Measurements from ENCODE around the gene RSPH10B.
"Not testable (repeated sequence)": the region's sequence is repeated elsewhere in the genome, so short reads cannot be mapped to it uniquely, and the experiment has no call there.

The RSPH10B gene

GRCh38 chr7:5970347-5970911, at the start of gene RSPH10B:
TSS of gene RSPH10B (minus strand) at chr7:5970689. CDS start at chr7:5967116, 3,573 bp downstream.
- DNase-seq (ENCODE audit: extremely low read depth, low read depth); H3K4me3 ChIP-seq (replicated peaks; ENCODE audit: low read depth, low read length): not testable (repeated sequence)

DNA sequence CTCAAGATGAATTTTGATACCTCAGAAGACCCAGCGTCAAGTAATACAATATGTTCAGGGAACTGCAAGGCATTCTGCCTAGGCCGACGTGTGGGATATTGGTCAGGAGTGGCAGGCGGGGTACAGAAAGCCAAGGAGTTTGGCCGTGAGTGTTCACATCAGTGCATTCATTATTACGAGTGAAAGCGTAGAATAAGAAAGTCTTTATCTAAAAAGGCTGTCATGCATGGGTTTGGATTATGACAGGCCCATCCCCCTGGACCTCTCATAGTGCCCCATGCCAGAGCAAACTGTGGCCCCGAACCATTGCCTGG, 46.1 kb upstream of the RSPH10B start:
- TF ChIP-seq, protein P1, sequence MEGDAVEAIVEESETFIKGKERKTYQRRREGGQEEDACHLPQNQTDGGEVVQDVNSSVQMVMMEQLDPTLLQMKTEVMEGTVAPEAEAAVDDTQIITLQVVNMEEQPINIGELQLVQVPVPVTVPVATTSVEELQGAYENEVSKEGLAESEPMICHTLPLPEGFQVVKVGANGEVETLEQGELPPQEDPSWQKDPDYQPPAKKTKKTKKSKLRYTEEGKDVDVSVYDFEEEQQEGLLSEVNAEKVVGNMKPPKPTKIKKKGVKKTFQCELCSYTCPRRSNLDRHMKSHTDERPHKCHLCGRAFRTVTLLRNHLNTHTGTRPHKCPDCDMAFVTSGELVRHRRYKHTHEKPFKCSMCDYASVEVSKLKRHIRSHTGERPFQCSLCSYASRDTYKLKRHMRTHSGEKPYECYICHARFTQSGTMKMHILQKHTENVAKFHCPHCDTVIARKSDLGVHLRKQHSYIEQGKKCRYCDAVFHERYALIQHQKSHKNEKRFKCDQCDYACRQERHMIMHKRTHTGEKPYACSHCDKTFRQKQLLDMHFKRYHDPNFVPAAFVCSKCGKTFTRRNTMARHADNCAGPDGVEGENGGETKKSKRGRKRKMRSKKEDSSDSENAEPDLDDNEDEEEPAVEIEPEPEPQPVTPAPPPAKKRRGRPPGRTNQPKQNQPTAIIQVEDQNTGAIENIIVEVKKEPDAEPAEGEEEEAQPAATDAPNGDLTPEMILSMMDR (IDR thresholded peaks at IDR 0.05; ENCODE audit: low read depth, low read length, missing control alignments) = no peak
- DNase-seq (ENCODE audit: extremely low read depth, low read depth) = no peak
- no peak overlapping the region for H3K4me3 ChIP-seq (replicated peaks; ENCODE audit: low read depth, low read length)

- TF ChIP-seq, protein P1 (IDR thresholded peaks at IDR 0.05; ENCODE audit: low read depth, low read length, missing control alignments) = no peak
- DNase-seq (ENCODE audit: extremely low read depth, low read depth) = no peak
- H3K4me3 ChIP-seq (replicated peaks; ENCODE audit: low read depth, low read length) = no peak overlapping the region
Measured at GRCh38 chr7:6015917-6016652, 45.6 kb upstream of the RSPH10B start.

DNA sequence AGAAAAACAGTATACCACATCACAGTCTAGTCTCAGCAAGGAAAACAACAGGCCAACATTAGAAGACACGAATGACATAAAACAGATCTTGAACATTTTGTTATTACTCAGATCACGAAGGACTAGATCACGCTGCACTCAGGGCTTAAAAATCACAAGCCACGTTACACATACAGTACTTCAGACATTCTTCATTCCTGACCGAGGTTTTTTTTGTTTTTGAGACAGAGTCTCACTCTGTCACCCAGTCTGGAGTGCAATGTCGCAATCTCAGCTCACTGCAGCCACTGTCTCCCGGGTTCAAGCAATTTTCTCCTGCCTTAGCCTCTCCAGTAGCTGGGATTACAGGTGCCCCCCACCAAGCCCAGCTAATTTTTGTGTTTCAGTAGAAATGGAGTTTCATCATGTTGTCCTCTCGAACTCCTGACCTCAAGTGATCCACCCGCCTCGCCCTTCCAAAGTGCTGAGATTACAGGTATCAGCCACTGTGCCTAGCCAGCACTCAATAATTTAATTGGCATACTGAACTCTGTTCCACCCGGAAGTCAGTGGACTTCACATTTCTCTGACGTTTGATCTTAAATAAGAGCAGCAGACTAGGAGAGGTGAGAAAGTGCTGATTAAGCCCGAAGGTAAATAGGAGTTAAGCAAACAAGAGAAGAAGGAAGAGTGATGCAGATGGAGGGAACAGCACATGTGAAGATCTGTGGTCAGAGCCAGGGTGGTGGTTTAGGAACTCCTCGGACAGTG, 42.0 kb upstream of the RSPH10B start:
- H3K4me3 ChIP-seq (replicated peaks; ENCODE audit: low read depth, low read length) = no peak overlapping the region
- TF ChIP-seq, protein P1 (IDR thresholded peaks at IDR 0.05; ENCODE audit: low read depth, low read length, missing control alignments) = no peak
- DNase-seq (ENCODE audit: extremely low read depth, low read depth) = no peak

DNA sequence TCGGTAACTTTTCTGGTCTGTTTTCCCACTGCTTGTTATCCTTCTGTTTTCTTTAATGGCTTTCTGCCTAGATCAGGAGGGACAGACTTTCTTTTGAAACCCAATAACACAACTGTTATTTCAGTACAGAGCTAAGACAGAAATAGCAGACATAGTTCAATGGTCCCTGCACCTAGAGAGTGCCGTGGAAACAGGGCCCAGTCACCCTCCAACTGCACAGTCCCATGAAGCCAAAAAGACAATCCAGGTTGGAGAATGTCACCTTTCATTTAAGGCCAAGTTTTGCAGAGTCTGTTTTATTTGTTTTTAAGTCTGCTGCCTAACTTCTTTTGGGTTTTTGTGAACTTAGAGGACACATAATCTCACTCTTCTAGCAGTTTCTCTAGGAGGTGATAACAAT, 41.1 kb upstream of the RSPH10B start:
- TF ChIP-seq, protein P1 (IDR thresholded peaks at IDR 0.05; ENCODE audit: low read depth, low read length, missing control alignments) = no peak
- no peak overlapping the region for H3K4me3 ChIP-seq (replicated peaks; ENCODE audit: low read depth, low read length)
- no peak for DNase-seq (ENCODE audit: extremely low read depth, low read depth)

GRCh38 chr7:6010370-6010769, 39.9 kb upstream of the RSPH10B start:
- DNase-seq (ENCODE audit: extremely low read depth, low read depth) = not testable (repeated sequence)
- peak overlapping the region; percentile 75 for H3K4me3 ChIP-seq (replicated peaks; ENCODE audit: low read depth, low read length)

DNA sequence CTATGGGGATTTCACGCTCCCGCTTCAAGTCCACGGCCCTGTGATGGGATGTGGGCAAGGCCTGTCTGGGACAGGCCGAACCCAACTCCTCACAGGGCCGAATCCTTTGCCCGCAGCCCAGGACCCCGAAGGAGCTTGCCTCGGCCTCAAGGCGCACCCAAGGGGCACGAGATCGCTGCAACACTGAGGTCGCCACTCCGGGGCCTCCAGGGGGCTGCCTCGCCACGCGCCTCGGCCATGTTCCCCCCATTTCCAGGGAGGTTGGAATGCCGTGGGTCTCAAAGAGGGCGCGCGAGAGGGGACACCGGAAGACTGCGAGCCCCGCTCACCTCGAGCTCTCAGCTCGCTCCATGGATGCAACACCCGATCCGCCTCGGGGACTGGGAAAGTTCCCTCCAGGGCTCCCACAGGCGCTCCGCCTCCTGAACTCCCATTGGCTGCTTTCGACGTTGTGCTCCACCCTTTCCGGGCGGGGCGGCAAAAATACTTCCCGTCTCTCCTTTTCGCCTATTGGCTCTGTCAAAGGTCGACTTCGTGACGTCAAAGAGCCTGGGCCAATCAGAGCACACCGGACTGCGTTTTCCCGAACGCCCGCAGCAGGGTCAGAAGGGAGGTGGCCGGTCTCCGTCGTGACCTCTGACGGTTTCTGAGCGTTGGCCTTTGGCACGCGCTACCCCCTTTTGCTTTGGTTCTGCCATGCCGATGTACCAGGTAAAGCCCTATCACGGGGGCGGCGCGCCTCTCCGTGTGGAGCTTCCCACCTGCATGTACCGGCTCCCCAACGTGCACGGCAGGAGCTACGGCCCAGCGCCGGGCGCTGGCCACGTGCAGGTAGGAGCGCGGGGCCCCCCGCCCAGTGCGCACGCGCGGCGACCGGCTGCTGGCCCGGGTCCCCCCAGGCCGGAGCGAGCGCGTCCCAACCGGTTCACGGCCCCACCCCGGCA, 38.5 kb upstream of the RSPH10B start, which contains the start of the genes AIMP2 and PMS2:
Gene AIMP2, plus strand, starts transcription at position 605 of the 944 bp plus-strand sequence. Its CDS starts 92 bp downstream, at position 697.
Gene PMS2, minus strand, starts transcription at position 382 of the 944 bp plus-strand sequence. Its CDS starts 30 bp downstream, at position 352.
- peak within 1 kb of the TSS; percentile 75 for H3K4me3 ChIP-seq (replicated peaks; ENCODE audit: low read depth, low read length)
- TF ChIP-seq, protein P1 (IDR thresholded peaks at IDR 0.05; ENCODE audit: low read depth, low read length, missing control alignments) = no peak

DNA sequence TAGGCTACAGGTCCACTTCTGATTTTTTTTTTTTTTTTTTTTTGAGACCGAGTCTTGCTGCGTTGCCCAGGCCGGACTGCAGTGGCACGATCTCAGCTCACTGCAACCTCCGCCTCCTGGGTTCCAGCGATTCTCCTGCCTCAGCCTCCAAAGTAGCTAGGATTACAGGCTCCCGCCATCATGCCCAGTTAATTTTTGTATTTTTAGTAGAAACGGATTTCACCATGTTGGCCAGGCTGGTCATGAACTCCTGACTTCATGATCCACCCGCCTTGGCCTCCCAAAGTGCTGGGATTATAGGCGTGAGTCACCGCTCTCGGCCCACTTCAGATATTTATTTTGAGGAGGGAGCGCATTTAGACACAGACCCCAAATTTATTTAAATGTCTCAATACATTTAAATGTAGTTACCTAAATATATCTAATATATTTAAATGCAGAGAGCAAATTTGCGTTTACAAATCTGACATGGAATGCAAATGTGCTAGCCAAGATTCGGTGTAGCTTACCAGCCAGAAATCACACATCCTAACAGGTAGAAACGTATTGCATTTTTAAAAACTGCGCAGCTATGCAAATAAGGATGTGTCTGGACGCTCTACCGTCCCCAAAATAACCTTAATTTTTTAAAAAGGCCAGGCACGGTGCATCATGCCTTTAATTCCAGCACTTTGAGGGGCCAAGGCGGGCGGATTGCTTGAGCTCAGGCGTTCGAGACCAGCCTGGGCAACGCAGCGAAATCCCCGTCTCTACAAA, 37.5 kb upstream of the RSPH10B start:
- not testable (repeated sequence) for DNase-seq (ENCODE audit: extremely low read depth, low read depth)
- H3K4me3 ChIP-seq (replicated peaks; ENCODE audit: low read depth, low read length) = peak overlapping the region; percentile 75

More for the DNA sequence above, 38.5 kb upstream of the RSPH10B start, which contains the start of the genes AIMP2 and PMS2:
- DNase-seq (ENCODE audit: extremely low read depth, low read depth) = peak; percentile 97

Measured in HFF-Myc (cell line).